ENCODE data around the gene STK24.
A peak's percentile ranks its signal among the peaks of the same experiment; 100 is the strongest.

STK24 gene

DNA sequence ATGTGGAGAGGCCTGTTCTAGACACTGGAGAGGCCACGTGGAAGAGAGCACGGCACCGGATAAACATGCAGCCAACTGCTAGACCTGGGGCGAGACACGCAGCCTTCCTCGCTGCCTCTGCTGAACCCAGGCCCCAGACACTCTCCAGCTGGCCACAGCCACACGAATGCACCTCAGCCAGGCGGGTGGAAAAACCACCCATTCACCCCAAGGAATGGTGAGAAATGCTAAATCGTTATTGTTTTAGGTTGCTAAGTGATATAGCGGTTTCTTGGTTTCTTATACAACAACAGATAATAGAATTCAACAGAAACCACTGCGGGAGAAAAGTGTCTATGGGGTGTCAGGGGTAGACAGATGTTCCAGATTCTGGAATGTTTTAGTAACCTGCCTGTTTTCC is 52.5 kb downstream of the STK24 start:
- peaks cover 56 to 58% of the 10 kb centered on the region in 2 donors for H3K4me1 ChIP-seq (ENCODE audit: control insufficient read depth in 1 of 2, insufficient read depth in 2 of 2, low read length in 2 of 2)
- H3K27me3 ChIP-seq (ENCODE audit: control insufficient read depth in 1 of 2, insufficient read depth in 2 of 2, low read length in 2 of 2): no peaks in the 10 kb centered on the region
- no peaks in the 10 kb centered on the region for H3K9me3 ChIP-seq (ENCODE audit: control insufficient read depth in 1 of 2, low read length in 2 of 2)
- H3K9ac ChIP-seq (ENCODE audit: low read depth in 1 of 2, low read length in 2 of 2): no peak overlapping the region
- no peak overlapping the region for H3K4me3 ChIP-seq (ENCODE audit: low read depth in 1 of 2, low read length in 2 of 2)
- H3K36me3 ChIP-seq (ENCODE audit: control insufficient read depth in 1 of 2, insufficient read depth in 2 of 2, low read length in 2 of 2): peaks cover 0 to 2% of the 10 kb centered on the region in 2 donors
- H3K27ac ChIP-seq (ENCODE audit: low read depth, low read length): no peak overlapping the region

DNA sequence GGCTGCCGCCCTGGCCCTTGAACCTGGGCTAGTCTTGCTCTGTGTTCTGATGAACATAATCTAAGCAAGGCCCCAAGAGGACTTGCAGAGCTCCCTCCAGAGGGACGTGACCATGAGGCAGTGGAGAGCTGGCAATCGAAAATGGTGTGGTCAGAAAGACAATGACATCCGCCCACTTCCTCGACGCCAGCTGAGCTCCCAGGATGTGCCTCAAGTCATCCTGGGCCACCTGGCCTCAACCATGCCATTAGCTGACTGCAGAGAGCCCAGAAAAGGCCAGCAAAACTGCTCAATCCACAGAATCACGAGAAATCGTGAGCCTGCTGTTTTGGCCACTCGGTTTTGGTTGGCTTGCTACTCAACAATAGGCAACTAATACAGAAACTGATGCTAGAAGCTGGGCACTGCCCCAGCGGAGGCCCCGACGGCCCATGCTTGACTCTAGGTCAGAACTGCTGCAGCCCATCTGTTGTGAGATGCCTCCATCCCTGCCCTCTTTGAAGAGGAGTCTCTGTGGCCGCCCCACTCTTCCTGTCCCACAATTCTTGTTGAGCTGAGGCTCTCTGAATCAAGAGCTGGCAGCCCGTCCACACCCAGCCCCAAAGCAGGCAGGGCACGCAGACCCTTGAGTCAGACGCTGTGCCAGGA is 53.3 kb downstream of the STK24 start:
- Histone ChIP-seq H3K4me1 (ENCODE audit: control insufficient read depth in 1 of 2, insufficient read depth in 2 of 2, low read length in 2 of 2) (peaks cover 50 to 51% of the 10 kb centered on the region in 2 donors), H3K27ac (ENCODE audit: low read depth, low read length) (no peak overlapping the region), H3K9ac (ENCODE audit: low read depth in 1 of 2, low read length in 2 of 2) (no peak overlapping the region), H3K9me3 (ENCODE audit: control insufficient read depth in 1 of 2, low read length in 2 of 2) (no peaks in the 10 kb centered on the region), H3K4me3 (ENCODE audit: low read depth in 1 of 2, low read length in 2 of 2) (no peak overlapping the region), H3K27me3 (ENCODE audit: control insufficient read depth in 1 of 2, insufficient read depth in 2 of 2, low read length in 2 of 2) (no peaks in the 10 kb centered on the region), H3K36me3 (ENCODE audit: control insufficient read depth in 1 of 2, insufficient read depth in 2 of 2, low read length in 2 of 2) (peaks cover 3 to 4% of the 10 kb centered on the region in 2 donors)

DNA sequence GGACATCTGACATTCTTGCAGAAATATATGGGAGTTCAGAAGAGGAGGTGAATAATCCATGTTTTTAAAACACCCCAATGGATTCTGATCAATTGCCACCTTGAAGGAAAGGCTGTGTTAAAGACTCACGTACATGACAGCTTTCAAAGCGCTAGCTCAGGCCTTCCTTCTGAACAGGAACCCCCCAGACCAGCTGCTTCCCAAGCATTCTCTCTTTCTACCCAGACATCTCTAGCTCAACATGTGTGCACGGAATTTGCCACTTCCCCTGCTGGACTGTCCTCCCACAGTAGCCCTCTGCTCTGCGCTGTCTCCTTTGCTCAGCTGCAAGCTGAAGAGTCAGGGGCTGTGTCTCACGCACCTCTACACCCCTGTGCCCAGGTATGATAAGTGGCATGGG is 54.5 kb downstream of the STK24 start:
- Histone ChIP-seq H3K9ac (ENCODE audit: low read depth in 1 of 2, low read length in 2 of 2) (no peak overlapping the region), H3K4me3 (ENCODE audit: low read depth in 1 of 2, low read length in 2 of 2) (no peak overlapping the region), H3K27ac (ENCODE audit: low read depth, low read length) (no peak overlapping the region), H3K9me3 (ENCODE audit: control insufficient read depth in 1 of 2, low read length in 2 of 2) (no peaks in the 10 kb centered on the region), H3K27me3 (ENCODE audit: control insufficient read depth in 1 of 2, insufficient read depth in 2 of 2, low read length in 2 of 2) (no peaks in the 10 kb centered on the region), H3K36me3 (ENCODE audit: control insufficient read depth in 1 of 2, insufficient read depth in 2 of 2, low read length in 2 of 2) (peaks cover 6 to 11% of the 10 kb centered on the region in 2 donors), H3K4me1 (ENCODE audit: control insufficient read depth in 1 of 2, insufficient read depth in 2 of 2, low read length in 2 of 2) (peaks cover 50 to 51% of the 10 kb centered on the region in 2 donors)

DNA sequence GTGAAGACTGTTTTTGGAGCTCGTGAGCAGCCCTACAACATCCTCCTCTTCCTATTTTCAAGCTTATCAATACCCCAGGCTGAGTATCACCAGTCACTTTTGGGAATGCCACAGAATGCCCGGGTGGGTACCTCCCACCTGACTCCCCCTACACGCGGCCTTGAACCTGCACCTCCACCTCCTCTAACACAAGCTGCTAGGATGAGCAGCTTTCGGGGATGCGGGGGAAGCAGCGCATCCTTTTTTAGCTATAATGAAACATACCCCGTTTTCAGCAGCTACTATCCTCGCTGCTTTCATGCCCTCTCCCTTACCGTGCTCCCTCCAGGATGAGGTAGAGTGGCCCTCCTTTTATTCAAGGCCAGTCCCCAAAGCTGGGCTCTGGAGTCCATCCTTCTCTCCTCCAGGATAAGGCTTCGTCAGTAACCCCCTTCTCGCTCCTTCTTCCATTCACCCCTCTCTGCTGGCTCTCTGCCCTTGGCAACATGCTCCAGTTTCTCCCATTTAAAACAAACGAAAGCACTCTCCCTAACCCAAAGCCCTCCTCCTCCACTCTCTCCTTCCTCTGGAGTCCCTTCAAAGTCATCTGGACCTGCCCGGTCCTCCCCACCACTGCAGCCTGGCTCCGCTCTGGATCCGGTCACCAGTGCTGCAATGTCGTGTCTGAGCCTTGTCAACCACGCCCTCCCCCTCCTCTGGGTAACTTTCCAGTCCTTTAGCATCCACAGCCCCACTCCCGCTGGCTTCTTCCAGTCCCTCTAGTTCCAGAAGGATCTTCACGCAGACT is 55.3 kb downstream of the STK24 start:
- H3K4me1 ChIP-seq (ENCODE audit: control insufficient read depth in 1 of 2, insufficient read depth in 2 of 2, low read length in 2 of 2): peaks cover 50 to 51% of the 10 kb centered on the region in 2 donors
- H3K9me3 ChIP-seq (ENCODE audit: control insufficient read depth in 1 of 2, low read length in 2 of 2): no peaks in the 10 kb centered on the region
- H3K36me3 ChIP-seq (ENCODE audit: control insufficient read depth in 1 of 2, insufficient read depth in 2 of 2, low read length in 2 of 2): peaks cover 6 to 12% of the 10 kb centered on the region in 2 donors
- no peak overlapping the region for H3K4me3 ChIP-seq (ENCODE audit: low read depth in 1 of 2, low read length in 2 of 2)
- H3K27ac ChIP-seq (ENCODE audit: low read depth, low read length): peak overlapping the region; percentile 30
- no peaks in the 10 kb centered on the region for H3K27me3 ChIP-seq (ENCODE audit: control insufficient read depth in 1 of 2, insufficient read depth in 2 of 2, low read length in 2 of 2)
- no peak overlapping the region for H3K9ac ChIP-seq (ENCODE audit: low read depth in 1 of 2, low read length in 2 of 2)

DNA sequence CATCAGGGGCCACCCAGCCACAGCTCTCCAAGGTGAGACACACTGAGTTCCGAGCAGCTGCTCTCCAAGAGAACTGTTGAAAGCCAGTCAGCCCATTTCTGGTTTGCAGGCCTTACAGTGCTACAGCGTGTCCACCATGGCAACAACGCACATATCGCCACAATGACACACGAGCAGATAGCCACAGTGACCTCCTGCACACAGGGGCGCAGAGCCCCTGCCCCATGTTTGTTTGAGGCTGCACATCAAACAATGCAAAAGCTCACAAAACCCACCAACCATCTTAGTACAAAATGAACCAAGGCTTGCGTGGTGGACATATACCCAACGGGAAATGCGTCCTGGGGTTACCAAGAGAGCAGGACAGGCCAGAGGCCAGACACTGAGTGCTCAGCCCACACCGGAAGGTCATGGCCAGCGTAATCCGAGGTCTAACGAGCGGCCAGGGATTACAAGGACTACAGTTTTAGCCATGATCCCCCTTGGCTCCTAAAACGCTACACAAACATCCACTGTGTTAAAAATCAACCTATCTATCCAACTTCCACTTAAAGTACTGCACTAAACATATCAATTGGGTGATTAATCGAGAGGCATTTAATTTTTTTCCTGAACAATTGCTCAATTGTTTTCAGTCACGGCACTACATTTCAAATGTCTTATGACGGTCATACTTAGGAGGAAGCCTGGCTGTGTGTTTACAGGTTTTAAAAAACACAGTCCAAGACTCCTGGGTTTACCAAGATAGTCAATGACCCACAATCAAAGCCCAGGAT is 56.0 kb downstream of the STK24 start:
- Histone ChIP-seq H3K4me1 (ENCODE audit: control insufficient read depth in 1 of 2, insufficient read depth in 2 of 2, low read length in 2 of 2) (peaks cover 42 to 45% of the 10 kb centered on the region in 2 donors), H3K9me3 (ENCODE audit: control insufficient read depth in 1 of 2, low read length in 2 of 2) (no peaks in the 10 kb centered on the region), H3K36me3 (ENCODE audit: control insufficient read depth in 1 of 2, insufficient read depth in 2 of 2, low read length in 2 of 2) (peaks cover 6 to 20% of the 10 kb centered on the region in 2 donors), H3K4me3 (ENCODE audit: low read depth in 1 of 2, low read length in 2 of 2) (no peak overlapping the region), H3K9ac (ENCODE audit: low read depth in 1 of 2, low read length in 2 of 2) (no peak overlapping the region), H3K27ac (ENCODE audit: low read depth, low read length) (peak overlapping the region; percentile 30), H3K27me3 (ENCODE audit: control insufficient read depth in 1 of 2, insufficient read depth in 2 of 2, low read length in 2 of 2) (no peaks in the 10 kb centered on the region)

DNA sequence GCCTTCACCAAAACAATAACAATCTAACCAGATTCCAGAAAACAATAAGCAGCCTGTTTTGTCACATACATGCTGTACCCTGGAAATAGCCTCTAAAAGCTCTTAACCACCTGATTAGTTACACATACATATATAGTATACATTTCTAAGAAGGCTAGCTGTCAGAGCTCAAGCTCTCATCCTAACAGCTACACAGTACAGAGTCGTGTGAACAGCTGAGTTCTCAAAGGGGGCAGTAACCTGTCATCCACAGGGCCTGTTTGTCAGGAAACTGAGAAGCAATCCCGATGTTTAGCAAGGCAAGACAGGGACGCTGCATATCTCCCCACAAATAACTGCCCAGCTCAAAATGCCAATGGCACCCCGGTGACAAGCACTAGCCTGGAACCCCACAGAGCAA is 56.9 kb downstream of the STK24 start:
- Histone ChIP-seq H3K36me3 (ENCODE audit: control insufficient read depth in 1 of 2, insufficient read depth in 2 of 2, low read length in 2 of 2) (peaks cover 6 to 20% of the 10 kb centered on the region in 2 donors), H3K27ac (ENCODE audit: low read depth, low read length) (no peak overlapping the region), H3K4me3 (ENCODE audit: low read depth in 1 of 2, low read length in 2 of 2) (no peak overlapping the region), H3K27me3 (ENCODE audit: control insufficient read depth in 1 of 2, insufficient read depth in 2 of 2, low read length in 2 of 2) (no peaks in the 10 kb centered on the region), H3K9me3 (ENCODE audit: control insufficient read depth in 1 of 2, low read length in 2 of 2) (no peaks in the 10 kb centered on the region), H3K4me1 (ENCODE audit: control insufficient read depth in 1 of 2, insufficient read depth in 2 of 2, low read length in 2 of 2) (peaks cover 33 to 37% of the 10 kb centered on the region in 2 donors), H3K9ac (ENCODE audit: low read depth in 1 of 2, low read length in 2 of 2) (no peak overlapping the region)

DNA sequence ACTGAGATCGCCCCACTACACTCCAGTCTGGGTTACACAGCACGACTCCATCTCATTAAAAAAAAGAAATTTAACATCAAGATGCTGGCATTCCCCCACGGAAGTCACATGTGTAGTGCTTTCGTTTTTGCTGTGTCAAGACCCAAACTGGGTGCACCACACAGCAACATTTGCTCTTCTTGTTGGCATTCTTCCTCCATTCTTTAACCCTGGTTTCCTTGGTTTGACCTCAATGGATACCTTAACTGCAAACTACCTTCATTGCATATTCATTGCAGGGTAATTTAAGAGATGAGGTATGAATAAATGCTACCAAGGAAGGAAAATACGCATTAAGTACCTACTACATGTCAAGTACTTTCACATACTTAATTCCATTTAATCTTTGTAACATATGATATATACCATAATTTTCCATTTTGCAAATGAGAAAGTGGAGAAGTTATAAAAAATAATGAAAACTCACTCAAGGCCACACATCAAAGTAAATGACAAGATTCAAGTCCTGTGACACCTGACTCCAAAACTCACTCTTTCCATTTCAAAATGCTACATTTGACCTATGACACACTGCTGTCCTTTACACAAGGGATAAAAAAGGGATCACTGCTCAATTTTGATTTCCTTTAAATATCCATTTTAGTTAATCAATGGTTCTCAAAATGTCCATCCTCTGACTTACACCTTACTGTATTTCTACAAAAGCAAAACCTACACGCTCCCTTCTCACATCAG is 59.2 kb downstream of the STK24 start:
- H3K4me1 ChIP-seq (ENCODE audit: control insufficient read depth in 1 of 2, insufficient read depth in 2 of 2, low read length in 2 of 2): peaks cover 16 to 18% of the 10 kb centered on the region in 2 donors
- H3K27ac ChIP-seq (ENCODE audit: low read depth, low read length): no peak overlapping the region
- peaks cover 6 to 23% of the 10 kb centered on the region in 2 donors for H3K36me3 ChIP-seq (ENCODE audit: control insufficient read depth in 1 of 2, insufficient read depth in 2 of 2, low read length in 2 of 2)
- H3K4me3 ChIP-seq (ENCODE audit: low read depth in 1 of 2, low read length in 2 of 2): no peak overlapping the region
- no peak overlapping the region for H3K9ac ChIP-seq (ENCODE audit: low read depth in 1 of 2, low read length in 2 of 2)
- no peaks in the 10 kb centered on the region for H3K9me3 ChIP-seq (ENCODE audit: control insufficient read depth in 1 of 2, low read length in 2 of 2)
- H3K27me3 ChIP-seq (ENCODE audit: control insufficient read depth in 1 of 2, insufficient read depth in 2 of 2, low read length in 2 of 2): no peaks in the 10 kb centered on the region

DNA sequence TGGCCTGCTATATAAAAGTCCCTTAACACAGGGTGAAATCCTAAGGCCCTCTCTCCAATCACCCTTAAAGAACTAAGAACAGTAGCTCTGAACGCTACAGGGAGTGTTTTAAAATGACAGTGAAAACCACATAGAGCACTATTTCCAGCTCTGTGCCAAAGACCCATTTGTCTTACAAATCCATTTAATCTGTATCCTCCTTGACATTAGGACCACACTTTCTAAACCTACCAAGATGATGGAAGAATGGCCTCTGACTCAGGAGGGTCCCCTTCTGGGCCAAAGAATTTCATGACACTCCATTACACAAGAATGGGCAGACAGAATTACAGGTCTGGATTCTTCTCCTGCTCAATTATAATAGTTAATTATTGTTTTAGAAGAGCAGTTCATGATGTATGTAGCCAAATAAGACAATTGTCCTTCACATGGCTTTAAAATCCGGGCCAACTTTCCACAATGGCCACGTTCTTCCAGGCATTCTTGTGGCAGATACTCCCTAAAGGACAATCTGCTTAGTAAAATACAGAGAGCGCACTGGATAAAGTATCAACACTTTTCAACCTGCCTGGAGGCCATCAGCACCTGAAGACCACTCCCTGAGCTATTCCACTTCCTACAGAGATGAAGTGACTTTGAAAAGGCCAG is 61.0 kb downstream of the STK24 start:
- no peaks in the 10 kb centered on the region for H3K9me3 ChIP-seq (ENCODE audit: control insufficient read depth in 1 of 2, low read length in 2 of 2)
- peaks cover 9% of the 10 kb centered on the region in 2 donors for H3K4me1 ChIP-seq (ENCODE audit: control insufficient read depth in 1 of 2, insufficient read depth in 2 of 2, low read length in 2 of 2)
- H3K9ac ChIP-seq (ENCODE audit: low read depth in 1 of 2, low read length in 2 of 2): no peak overlapping the region
- no peak overlapping the region for H3K4me3 ChIP-seq (ENCODE audit: low read depth in 1 of 2, low read length in 2 of 2)
- H3K36me3 ChIP-seq (ENCODE audit: control insufficient read depth in 1 of 2, insufficient read depth in 2 of 2, low read length in 2 of 2): peaks cover 10 to 25% of the 10 kb centered on the region in 2 donors
- H3K27ac ChIP-seq (ENCODE audit: low read depth, low read length): no peak overlapping the region
- H3K27me3 ChIP-seq (ENCODE audit: control insufficient read depth in 1 of 2, insufficient read depth in 2 of 2, low read length in 2 of 2): no peaks in the 10 kb centered on the region

DNA sequence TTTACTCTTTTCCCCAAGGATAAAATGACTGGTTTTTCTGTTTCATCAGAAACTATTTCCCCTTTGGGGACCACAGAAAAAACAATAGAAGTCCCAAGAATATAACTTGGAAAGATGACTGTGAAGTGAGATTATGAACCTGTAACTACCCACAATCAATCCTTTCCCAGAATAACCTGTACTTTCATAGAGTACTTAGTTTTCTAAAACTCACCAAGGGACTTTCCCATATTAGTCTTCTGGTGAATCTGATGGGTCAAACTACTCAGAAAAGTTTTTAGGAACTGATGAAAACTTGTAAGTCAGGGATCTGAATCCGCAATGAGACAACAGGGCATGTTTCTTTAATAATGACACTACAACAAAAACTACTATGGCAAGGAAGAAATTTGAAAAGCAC is 62.6 kb downstream of the STK24 start:
- peaks cover 19 to 20% of the 10 kb centered on the region in 2 donors for H3K4me1 ChIP-seq (ENCODE audit: control insufficient read depth in 1 of 2, insufficient read depth in 2 of 2, low read length in 2 of 2)
- H3K9me3 ChIP-seq (ENCODE audit: control insufficient read depth in 1 of 2, low read length in 2 of 2): no peaks in the 10 kb centered on the region
- H3K9ac ChIP-seq (ENCODE audit: low read depth in 1 of 2, low read length in 2 of 2): no peak overlapping the region
- no peak overlapping the region for H3K27ac ChIP-seq (ENCODE audit: low read depth, low read length)
- H3K36me3 ChIP-seq (ENCODE audit: control insufficient read depth in 1 of 2, insufficient read depth in 2 of 2, low read length in 2 of 2): peaks cover 7 to 25% of the 10 kb centered on the region in 2 donors
- H3K27me3 ChIP-seq (ENCODE audit: control insufficient read depth in 1 of 2, insufficient read depth in 2 of 2, low read length in 2 of 2): no peaks in the 10 kb centered on the region
- H3K4me3 ChIP-seq (ENCODE audit: low read depth in 1 of 2, low read length in 2 of 2): no peak overlapping the region

All from duodenal mucosa (tissue), 2 donors.